HG03442 (cell line): ENCODE results near the gene CALHM2.

Source experiments
- ATAC-seq: cut with Tn5 transposase; IDR thresholded peaks from one replicate; pipeline ENCODE4 v1.9.1; 2021; ENCODE audit warnings: mild to moderate bottlenecking, moderate library complexity; ENCODE audit not compliant: unreplicated experiment

Gene CALHM2

GRCh38 chr10:103476046-103476768 lies 24.0 kb upstream of the CALHM2 start:
- ATAC-seq = no peak

- no peak for ATAC-seq
Measured at GRCh38 chr10:103475437-103475836, 23.3 kb upstream of the CALHM2 start.

GRCh38 chr10:103474077-103474476 lies 21.9 kb upstream of the CALHM2 start:
- no peak for ATAC-seq

GRCh38 chr10:103473261-103473671 lies 21.1 kb upstream of the CALHM2 start:
- ATAC-seq = no peak

GRCh38 chr10:103472005-103472404 lies 19.8 kb upstream of the CALHM2 start:
- ATAC-seq = no peak

DNA sequence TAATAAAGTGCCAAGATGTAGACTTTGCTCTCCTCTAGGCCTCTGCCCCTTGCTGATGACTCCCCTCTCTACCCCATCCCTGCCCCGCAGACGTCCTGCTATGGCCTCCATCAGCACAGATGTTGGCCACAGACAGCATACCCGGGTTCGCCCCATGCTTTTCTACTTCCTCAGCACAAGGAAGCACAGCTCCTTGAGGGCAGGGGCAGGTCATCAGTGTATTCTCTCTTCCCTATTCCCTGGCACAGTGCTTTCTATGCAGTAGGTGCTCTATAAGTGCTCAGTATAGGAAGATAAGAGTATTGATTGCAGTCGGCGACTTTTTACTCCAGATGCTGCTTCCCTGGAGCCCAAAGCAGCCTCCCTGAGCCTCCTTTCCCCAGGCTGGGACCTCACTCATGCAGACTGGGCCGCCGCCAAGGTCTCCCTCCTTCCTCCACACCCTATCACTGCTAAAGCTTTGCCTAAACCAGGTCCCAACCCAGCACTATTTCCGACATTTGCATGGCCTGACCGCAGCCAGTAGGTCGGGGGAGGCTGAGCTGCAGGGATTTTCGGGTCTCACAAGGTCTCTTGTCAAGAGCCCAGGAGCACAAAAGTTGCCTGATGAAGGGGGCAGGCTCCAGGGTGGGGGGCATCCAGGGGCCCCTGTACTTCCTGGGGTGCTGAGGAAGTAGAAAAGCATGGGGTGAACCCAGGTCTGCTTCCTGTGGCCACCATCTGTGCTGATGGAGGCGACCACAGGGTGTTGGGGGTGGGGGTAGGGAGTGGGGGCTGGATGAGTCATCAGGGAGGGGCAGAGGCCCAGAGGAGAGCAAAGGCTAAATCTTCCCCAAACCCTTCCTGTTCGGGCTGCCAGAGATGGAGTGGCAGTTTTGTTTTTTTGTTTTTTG lies 18.8 kb upstream of the CALHM2 start:
- peak; percentile 67 for ATAC-seq

GRCh38 chr10:103469201-103469600 lies 17.0 kb upstream of the CALHM2 start:
- no peak for ATAC-seq

GRCh38 chr10:103467406-103467805 lies 15.2 kb upstream of the CALHM2 start:
- ATAC-seq = peak; percentile 27

DNA sequence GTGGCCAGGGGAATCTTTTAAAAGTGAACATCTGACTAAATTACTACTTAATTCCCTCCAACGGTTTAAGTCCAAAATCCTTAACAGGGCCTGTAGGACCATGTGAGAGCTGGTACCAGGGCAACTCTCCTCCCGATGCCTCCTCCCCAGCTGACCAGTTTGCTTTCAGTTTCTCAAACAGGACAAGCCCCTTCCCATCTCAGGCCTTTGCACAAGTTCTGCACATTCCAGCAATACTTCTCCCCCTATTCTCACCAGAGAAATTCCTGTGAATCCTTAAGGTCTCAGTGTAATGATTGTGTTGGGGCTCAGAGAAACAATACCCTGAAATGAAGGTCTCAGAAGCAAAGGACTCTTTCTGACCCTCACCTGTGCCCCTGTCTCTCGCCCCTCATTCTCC lies 14.6 kb upstream of the CALHM2 start:
- ATAC-seq = no peak

GRCh38 chr10:103465411-103466179 lies 13.4 kb upstream of the CALHM2 start:
- ATAC-seq = no peak

DNA sequence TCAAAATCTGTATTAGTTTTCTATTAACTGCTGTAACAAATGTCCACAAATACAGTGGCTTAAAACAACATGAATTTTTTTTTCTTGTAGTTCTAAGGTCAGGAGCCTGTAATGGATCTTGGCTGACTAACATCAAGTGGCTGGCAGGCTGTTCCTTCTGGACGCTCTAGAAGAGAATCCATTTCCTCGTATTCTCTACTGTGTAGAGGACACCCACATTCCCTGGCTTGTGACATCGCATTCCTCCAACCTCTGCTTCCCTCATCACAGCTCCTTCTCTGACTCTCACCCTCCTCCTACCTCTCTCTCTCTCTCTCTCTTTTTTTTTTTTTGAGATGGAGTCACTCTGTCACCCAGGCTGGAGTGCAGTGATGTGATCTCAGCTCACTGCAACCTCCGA lies 11.3 kb upstream of the CALHM2 start:
- no peak for ATAC-seq

DNA sequence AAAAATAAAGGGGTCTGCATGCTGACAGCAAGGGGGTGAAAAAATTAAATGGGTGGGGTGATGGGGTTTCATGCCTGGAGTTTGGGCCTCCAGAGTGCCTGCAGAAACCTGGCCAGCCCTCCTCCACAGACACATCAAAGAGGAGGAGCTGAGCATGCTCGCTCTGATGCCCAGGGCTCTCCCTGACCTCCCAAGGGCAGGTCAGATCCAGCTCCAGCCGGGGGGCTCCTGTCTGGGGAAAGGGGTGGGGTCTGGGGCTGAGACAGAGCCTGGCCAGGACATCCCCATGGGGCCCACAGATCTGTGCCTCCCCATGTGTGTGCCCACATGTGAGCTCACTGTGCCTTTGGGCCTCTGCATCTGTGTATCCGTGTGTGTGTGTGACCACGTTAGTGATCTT lies 7.4 kb upstream of the CALHM2 start:
- ATAC-seq = no peak

DNA sequence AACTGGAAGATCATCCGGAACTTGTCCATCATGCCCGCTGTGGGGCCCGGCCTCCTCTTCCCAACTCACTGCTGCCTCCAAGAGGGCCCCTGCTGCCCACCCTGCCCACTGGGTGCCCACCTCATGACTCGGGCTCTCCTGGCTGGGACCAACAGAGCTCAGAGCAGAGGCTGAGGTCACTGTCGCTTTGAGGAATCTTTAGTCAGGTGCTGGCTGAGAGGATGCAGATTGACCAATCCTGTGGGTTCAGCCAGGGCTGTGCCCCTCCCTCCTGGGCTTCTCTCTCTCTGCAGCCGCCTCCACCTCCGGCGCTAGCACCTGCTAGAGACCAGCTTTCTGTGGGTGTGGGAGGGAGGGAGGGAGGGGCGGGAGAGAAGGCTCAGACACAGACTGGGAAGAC lies 6.5 kb upstream of the CALHM2 start, which contains the start of gene CALHM1:
Gene CALHM1, minus strand, starts transcription at position 181 of the 400 bp plus-strand sequence. Its CDS starts 149 bp downstream, at position 32.
- ATAC-seq = peak; percentile 85

DNA sequence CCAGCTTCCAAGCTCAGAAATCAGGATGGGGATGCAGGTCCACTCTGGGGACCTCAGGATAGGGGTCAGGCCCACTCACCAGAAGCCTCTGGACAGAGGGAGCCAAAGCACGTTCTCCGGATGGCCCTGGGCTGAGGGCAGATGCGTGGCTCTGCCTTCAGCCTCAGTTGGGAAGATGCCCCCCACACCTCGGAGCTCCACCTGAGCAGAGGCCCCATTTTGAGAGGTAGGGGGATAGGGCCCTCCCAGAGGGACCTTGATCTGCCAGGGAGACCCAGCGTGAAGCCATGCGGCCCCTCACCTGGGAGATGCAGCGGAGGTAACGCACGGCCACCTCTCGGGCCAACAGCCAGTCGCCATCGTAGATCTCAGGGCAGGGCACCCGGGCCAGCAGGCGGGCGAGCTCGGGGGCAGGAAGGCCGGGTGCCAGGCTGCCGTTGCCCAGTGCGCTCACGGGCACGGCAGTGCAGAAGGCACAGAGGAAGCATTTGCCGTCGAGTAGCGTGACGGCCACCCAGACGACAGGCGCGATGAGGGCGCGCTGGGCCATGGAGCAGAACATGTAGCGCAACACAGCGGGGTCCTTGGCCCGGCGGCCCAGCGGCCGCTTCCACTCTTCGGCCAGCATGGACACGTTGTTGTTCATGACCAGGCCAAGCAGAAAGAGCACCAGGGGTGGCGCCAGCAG lies 5.9 kb upstream of the CALHM2 start:
- ATAC-seq = no peak

- no peak for ATAC-seq
Measured at GRCh38 chr10:103457176-103457712, 5.1 kb upstream of the CALHM2 start.

GRCh38 chr10:103456074-103456660 lies 4.0 kb upstream of the CALHM2 start:
- ATAC-seq = no peak

DNA sequence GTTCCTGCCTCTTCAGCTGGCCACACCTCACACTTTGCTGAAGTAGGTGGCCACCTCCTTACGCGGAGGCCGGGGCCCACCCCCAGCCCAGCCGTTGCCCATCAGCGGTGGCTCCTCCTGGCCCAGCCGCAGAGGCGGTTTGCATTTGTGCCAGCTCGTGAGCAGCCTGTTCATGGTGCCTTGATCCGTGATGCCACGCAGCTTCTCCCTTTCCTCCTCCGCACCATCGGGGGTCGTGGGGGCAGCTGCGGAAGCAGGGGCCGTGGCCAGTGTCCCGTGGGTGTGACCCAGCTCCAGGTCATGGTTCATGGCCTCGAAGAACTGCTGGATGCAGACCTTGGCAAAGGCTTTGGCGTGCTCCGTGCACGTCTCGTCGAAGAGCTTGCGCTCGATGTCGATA lies 3.1 kb upstream of the CALHM2 start:
- ATAC-seq = no peak

- ATAC-seq = no peak
Measured at GRCh38 chr10:103454026-103454425, 1.9 kb upstream of the CALHM2 start.

- ATAC-seq = no peak
Measured at GRCh38 chr10:103452506-103453230, 498 bp upstream of the CALHM2 start.
